GM20431 (cell line): ENCODE results near the gene LPP.
"Not testable (repeated sequence)": the region's sequence is repeated elsewhere in the genome, so short reads cannot be mapped to it uniquely, and the experiment has no call there.

Experiments used
- in situ Hi-C: fragments of 300-500 bp; cut with MseI, MboI; formaldehyde crosslinking; loops from one replicate; pipeline ENCODE4 v1.15.0; 2020; ENCODE audit warnings: low sequenced_read_pairs; ENCODE audit not compliant: unreplicated experiment

Gene LPP

DNA sequence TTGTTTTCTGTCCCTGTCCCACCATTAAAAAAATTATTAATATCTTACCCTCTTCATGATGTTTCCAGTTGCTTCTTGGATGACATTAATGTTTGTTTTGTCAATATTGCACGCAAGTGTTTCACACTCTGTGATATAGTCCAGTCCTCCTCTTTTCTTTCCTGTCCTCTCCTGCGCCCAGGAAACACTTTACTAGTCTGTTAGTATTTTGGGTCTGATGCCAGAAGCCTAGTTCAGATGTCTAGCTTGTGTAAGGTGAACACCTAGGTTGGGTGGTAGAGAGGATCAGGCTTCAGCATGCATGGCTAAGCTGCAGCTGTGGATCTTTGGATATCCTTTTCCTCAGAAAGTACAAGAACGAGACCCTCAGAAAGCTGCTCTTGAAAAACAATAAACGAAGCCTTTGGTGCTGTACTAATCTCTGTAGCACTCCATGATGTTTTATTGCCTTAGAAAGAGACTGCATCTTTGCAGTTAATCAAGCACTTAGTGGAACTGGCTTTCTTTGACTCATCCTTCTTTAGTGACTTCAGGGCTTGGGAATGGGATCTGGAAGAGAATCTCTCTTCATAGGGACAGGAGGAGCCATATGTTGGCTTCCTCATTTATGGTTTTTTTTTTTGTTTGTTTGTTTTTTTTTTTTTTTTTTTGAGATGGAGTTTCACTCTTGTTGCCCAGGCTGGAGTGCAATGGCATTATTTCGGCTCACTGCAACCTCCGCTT is 253.4 kb downstream of the LPP start:
- in situ Hi-C loops = no loop called here

DNA sequence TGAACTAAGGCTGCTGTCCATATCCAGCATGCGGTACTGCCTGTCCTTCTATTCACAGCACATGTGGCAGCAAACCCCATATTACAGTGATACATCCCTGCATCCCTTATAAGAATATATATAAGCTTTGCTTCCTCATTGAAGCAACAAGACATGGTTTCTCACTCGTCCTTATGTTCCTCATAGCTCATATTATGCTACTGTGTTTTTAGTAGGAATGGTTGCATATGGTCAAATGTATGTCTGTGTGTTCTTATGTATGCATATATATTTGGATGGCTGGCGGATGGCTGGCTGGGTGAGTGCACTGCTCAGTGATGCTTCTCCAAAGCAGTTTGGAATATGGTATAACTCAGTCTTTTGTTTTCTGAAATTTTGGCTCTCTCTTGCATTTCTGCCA is 254.9 kb downstream of the LPP start:
- in situ Hi-C loops = no loop called here

DNA sequence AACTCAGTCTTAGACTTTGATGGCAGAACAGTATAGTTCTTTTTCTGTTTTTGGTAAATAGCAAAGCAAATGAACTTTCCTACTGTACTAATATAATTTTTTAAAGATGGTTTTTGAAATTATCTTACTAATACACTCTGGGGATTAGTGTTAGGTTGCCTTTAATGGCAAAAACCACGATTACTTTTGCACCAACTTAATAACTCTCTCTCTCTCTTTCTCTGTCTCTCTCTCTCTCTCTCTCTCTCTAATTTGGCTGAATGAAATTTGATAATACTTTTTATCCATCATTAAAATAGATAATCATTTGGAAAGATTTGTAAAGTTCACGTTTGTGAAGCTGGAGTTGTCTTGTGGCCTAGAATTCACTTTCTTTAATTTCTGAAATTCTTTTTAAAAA is 257.8 kb downstream of the LPP start:
- in situ Hi-C loops = no loop called here

DNA sequence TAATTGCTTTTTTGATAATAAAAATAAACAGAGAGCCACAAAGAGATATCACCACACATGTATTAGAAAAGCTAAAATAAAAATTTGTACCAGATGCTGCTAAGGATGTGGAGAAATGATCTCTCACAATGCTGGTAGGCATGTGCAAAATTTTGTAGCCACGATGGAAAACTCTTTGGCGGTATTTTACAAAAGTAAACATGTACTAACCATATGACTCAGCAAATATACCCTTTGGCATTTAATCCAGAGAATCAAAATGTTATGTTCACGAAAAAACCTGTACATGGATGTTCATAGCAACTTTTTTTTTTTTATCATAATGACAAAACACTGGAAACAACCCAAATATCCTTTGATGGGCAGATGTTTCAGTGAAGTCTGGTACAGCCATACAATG is 261.2 kb downstream of the LPP start:
- in situ Hi-C loops = no loop called here

DNA sequence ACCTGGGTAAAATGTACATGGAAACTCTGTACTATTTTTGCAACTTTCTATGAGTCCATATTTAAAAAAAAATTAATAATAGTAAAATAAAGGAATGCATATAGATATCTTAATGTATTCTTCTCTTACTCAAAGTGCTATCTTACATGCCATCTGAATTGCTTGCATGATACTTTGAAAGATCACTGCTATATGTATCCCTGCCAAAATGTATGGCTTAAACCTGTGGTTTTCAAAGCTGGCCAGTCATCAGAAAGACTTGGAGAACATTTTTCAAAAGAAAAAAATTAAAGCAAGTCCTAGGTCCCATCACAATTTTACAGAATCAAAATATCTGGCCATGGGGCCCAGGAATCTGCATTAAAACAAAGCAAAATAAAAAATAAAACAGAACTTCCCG is 262.1 kb downstream of the LPP start:
- in situ Hi-C loops = no loop called here

DNA sequence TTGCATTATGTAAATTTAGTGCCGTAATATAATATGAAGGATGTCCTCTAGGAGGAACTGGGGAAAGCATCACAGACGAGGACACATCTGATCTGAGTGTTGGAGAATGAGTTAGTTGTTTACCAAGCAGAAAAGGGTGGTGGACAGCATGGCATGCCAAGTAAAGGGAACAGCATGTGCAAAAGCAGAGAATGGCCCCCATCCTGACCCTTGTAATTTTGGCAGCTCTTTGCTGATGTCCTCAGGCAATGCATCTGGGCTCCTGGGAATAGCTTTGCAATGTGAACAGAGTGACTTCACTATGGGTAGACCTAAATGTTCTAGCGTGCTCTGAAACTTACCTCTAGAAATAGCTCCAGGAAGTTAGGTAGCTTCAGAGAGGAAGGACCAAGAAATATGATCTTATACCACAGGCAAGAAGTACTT is 263.3 kb downstream of the LPP start:
- in situ Hi-C loops = no loop called here

DNA sequence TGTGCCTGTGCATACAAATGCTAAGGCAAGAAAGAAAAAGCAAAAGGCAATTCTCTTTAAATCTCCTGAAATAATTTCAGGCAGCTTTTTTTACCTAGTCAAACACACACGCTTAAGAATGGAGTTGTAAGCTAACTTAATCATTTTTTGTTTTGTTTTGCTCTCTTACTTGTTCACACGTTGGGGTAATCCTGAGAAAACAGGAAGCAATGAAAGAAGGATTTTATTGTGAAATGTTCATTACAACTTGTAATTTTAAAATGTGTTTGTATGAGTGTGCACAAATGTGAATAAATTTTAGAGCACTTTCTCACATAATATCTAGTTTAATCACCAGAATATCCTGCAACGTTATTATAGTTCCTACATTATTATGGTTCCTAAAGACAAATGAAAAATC is 263.8 kb downstream of the LPP start:
- in situ Hi-C loops = no loop called here

DNA sequence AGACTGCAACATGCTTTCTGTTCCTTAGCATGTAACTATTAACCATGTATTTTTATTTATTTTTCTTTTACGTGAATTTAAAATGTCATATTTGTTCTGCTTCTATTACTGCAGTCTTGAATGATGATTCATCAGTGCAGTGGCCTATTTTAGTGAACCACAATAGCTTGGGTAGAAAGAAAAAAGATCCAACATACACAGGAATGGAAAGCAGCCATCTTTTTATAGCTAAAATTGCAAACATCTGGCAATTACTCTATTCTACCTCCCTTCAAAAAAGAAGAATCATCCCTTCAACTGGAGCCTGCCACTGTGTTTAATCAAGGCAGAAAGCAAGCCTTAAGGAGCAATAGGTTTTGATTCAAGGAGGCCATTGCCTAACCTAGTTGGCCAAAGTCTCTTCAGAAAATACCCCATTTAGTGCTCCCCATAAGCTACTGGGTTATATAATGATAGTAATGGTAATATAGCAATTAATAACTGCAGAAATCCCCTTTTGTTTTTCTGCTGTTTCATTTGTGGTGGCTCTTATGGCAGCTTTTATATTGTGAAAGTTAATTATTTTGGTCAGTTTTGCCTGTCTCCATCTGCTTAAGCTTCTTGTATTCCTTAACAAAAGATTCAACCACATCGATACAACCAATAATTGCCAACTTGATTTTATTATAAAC is 267.3 kb downstream of the LPP start:
- in situ Hi-C loops = no loop called here

DNA sequence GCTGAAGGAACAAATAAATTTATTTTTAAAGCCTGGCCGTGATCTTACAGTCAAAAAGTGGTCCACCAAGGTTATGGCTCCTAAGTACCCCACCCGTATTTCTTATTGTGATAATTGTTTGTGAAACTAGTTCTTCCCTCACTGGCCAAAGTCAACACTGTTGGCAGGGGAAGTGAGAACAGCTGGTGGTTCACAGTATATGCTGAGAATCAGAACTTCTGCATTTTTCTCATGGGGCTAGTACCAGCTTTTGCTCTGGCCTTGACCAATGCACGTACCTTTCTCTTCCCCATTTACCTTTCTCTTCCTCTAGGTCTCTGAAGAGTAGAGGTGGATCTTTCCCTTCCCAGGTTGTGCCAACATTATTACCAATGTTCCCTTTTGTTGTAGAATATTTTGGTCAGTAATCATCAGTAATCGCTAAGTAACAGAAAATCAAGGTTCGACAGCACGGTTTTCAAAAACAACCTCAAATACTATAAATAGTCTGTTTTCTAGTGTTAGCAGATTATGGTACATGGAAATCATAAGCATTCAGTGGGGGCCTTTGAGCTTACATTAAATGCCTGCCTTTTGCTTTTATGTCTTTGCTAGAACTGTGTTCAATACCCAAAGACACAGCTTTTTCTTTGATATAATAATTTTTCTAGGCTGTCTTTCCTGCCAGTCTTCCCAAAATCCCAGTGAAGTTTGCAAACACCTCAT is 268.0 kb downstream of the LPP start:
- in situ Hi-C loops = no loop called here

DNA sequence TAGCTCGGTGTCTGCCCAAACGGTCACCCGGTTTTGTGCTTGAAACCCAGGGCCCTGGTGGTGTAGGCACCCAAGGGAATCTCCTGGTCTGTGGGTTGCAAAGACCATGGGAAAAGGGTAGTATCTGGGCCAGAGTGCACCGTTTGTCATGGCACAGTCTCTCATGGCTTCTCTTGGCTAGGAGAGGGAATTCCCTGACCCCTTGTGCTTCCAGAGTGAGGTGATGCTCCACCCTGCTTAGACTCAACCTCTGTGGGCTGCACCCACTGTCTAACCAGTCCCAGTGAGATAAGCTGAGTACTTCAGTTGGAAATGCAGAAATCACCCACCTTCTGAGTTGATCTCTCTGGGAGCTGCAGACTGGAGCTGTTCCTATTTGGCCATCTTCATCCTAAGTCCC is 274.0 kb downstream of the LPP start:
- in situ Hi-C loops = not testable (repeated sequence)

DNA sequence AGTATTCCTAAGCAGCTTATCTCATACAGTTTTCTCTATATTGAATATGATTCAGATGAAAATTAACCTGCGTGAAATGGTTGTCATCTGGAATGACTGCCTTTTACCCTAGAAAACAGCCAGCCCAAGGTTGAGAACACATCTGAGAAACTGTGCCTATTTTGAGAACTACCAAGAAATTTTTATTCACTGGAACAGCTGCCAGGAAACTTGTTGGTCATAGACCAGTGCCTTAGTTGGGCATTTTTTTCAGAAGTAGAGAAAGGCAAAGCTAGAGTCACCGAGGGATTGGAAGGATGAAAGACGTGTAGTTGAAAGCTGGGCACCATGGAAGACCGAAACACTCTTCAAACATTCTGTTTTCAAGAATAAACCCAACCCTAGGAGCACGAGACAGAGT is 277.1 kb downstream of the LPP start:
- in situ Hi-C loops = no loop called here

DNA sequence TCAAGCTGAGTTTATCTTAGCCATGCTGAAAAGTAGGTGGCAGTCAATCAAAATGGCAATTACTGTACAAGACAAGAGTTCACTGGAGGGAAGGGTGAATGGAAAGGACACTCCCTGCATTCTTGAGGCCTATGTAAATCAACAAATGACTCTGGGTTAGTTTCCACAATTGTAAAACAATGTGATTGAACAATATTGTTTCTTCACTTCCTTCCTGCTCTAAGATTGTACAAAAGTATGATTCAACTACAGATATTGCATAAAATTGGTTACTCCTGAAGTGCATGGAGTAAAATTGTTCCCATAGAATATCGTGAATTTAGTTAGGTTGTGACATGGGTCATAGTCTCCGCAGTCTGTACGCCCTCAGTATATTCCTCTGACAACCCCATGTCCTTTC is 277.6 kb downstream of the LPP start:
- in situ Hi-C loops = no loop called here

DNA sequence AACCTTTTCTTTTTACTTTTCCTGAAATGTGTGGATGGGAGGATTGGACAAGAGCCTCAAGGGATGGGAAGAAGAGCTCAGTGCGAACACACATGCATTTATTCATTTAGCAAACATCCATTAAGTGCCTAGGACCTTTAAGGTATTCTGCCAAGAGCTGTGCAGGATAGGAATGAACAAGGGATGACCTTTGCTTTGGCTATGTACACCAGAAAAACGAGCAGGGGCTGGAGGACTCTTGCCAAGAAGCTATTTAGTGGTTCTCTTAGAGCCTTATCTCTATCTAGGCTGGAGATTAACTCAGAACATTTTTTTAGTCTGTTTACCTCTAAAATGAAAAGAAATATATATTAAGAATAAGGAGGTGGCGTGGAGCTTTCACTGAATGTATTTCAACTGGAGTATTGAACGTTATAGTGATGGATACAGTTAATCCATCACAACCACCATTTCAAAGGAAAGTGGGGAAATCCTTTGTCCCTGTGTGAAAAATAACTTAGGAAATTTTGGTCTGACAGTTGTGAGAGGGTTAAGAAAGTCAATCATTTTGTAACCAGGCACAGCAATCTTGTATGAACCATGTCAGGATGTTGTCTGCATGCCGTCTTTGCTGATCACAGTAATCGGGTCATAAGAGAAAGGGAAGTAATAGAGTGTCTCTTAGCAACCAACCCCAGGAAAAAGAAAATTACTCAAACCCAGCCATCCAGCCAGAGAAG is 279.0 kb downstream of the LPP start:
- in situ Hi-C loops = no loop called here

DNA sequence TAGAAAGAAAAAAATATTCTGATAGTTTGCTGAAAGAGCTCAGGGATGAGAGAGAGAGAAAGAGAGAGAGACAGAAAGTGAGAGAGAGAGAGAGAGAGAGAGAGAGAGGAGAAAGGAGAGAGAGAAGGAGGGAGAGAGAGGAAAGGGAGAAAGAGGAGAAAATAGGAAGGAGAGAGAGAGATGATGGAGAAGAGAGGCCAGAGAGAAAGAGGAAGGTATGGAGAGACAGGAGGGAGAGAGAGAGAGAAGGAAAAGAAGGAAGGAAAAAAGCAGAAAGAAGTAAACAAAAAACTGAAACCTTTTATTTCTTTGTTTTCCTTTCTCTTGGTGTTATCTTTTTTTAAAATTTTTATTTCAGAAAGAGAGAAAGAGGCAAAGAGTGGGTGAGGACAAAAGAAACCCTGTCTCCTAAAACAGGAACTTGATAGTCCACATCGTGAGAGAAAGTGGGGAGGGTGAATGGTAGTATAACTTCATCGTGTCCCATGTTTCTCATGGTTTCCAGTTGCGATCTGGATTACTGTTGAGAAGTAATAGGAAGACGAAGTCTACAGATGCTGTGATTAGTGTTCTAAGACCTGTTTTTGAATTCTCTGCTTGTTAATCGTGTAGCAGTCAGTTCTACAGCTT is 279.7 kb downstream of the LPP start:
- in situ Hi-C loops = no loop called here

DNA sequence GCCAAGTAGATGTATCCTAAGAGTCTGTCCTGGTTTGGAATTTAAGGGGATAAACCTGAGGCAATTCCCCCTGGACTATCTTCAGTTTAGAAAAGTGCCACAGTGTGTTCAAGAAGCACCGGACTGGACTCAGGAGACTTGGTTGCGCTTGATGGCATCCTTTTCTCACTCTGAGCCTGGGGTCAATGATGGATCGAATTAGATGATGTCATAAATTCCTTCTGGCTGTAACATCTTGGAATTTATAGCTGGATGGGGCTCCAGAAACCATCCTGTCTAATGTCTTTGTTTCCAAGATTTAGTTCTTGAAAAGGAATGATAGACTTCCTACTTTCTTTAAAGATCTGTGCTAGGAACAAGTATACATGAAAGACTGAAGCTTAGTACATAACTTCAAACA is 280.6 kb downstream of the LPP start:
- in situ Hi-C loops = no loop called here

DNA sequence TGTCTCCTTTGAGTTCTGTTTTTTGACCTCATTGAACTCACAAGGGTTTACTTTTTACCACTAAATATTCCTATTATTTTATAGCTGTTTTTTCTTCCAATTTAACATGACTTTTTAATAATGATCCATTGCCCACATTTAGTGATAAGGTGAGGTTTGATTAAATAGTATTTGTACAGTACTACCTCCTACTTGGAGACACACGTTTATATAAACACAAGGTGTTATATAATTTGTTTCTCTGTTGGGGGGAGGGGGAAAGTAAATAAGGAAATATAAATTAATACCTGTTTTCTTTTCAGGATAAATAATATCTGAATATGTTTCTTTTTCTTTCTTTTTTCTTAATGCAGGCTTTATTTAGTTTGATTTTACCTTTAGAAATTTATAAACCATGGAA is 281.3 kb downstream of the LPP start:
- in situ Hi-C loops = no loop called here

DNA sequence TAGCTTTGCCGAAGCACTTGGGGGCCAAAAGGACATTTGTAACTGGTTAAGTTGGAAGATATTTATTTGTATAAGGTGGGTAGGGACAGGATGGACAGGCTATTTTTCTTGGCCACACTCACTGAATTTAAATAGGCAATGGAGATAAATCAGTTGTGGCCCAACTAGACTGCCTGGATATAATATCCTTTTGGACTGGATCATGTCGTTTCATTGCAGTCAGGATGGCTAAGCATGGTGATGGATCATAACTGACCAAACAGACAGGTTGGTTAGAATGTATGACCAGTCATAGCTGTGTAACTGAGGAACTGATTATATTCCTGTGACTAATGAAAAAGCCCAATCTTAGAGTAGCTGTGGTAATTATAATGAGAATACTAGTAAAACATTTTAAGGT is 284.0 kb downstream of the LPP start:
- in situ Hi-C loops = no loop called here

DNA sequence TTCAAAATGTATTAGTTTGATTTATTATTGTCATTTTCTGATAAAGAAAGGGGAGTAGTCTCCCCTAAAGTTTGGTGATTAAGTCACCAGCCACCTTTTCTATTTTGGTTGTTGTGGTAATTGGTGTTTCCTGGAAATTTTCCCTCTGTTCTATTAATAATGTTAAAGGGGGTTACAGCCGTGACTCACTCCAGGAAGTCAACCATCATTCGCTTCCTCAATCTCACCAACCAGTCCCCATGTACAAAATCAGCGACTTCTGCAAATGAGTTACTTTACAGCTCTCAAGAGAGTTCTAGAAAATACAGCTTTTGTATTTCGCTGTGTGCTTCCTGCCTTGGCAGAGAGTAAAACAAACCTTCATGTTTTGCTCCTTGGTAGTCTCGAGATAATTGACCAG is 285.1 kb downstream of the LPP start:
- in situ Hi-C loops = no loop called here

DNA sequence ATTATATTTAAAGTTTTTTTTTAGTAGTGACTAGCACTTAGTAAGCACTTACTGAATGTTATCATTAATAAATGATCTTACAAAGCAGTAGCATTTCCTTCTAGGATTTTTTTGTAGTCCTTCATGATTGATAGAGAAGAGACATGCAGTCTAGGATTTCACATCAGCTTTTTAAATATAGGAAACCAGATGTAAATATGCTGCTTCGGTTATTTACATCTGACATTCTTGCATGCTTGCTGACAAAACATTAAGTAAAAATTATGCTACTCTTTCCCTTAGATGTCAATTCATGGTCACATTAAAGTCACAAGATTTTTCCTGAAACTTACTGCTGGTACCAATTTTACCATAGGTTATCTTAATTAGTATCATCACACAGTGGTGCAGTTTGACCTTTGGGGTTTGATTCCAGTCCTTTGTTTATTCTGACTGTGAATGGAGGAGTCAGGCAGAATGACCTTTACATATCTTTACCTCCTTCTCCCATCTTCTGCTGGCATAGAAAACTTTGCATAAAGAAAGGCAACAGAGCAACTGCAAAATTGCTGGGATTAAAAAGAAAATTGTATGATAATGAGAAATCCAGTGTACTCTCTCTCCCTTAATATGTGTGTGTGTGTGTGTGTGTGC is 286.5 kb downstream of the LPP start:
- in situ Hi-C loops = no loop called here

DNA sequence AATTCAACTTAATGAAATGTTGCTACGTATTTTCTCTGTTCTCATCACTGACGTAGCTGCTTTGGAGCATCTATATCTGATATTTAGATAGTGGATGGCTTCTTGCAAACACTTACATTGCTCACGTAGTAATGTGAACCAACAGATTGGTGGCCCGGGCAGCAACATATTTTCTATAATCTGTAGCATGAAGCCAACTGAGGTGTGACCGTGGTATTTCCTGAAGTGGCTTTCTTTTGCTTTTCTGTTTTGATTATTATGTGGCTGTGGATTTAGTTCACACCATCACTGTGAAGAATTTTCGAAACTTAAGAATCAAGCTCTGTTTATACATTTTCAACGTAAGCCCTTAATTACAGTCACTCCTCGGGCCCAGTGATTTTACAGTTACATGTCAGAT is 288.5 kb downstream of the LPP start:
- in situ Hi-C loops = no loop called here
